HCT116 (cell line): ENCODE measurements around the gene BCL11A. TPM values are rescaled to one million over a fixed set of nuclear protein-coding genes. Genes with fewer than 3 reads are reported as not detected.

ENCODE experiments used
- ATAC-seq: fragments of 200-7000 bp; cut with Tn5 transposase; 2 replicates; pipeline ENCODE4 v1.9.1; 2020; ENCODE audit warnings: mild to moderate bottlenecking, moderate library complexity
- BruUV-seq: library from RNA; stranded (reverse); fragments of 400-500 nt; replicated peaks from 2 replicates; lab custom pipeline; 2021; lab: Mats Ljungman, UMichigan
- CTCF ChIA-PET: fragments of 300-600 bp; sonication (Branson Sonifier 250); formaldehyde crosslinking; loops from one replicate; lab custom pipeline; 2021; ENCODE audit warnings: antibody characterized with exemption; lab: Charles Lee
- POLR2A ChIA-PET: fragments of 300-600, 350-600 bp; sonication (Branson Sonifier 250); formaldehyde crosslinking; loops from one replicate; lab custom pipeline; 2021; ENCODE audit warnings: antibody characterized with exemption; lab: Charles Lee
- RAD21 ChIA-PET, 2 experiments: fragments of 300-600 bp; sonication (Branson Sonifier 250); formaldehyde crosslinking; loops; one replicate each; lab custom pipeline; 2023; ENCODE audit warnings: low total read pairs in 2 of 2; ENCODE audit not compliant: uncharacterized antibody in 2 of 2, unreplicated experiment in 2 of 2, low non-redundant PET in 1 of 2; lab: Charles Lee
- DNase-seq: peaks from one replicate; pipeline ENCODE4 v3.0.0-alpha.2; 2010; ENCODE audit warnings: low read depth, low spot score
- H2AFZ ChIP-seq: fragments of 200-600 bp; shearing (Covaris generic), sonication (generic); 2 replicates; pipeline ENCODE4 v1.6.1; 2017; ENCODE audit warnings: low read depth, mixed run types, mixed read lengths, antibody characterized with exemption, low read length; ENCODE audit not compliant: poor library complexity, severe bottlenecking
- H3K27ac ChIP-seq: 2 replicates; pipeline ENCODE4 v1.5.1; 2012; ENCODE audit warnings: low read depth, low read length
- H3K27me3 ChIP-seq: fragments of 200-600 bp; sonication (generic); 2 replicates; pipeline ENCODE4 v1.6.1; 2016; ENCODE audit warnings: mixed run types, low read length, mixed read lengths; ENCODE audit not compliant: insufficient read depth
- H3K36me3 ChIP-seq, 2 experiments: fragments of 200-500 bp in 1 of 2; fragments of 200-600 bp in 1 of 2; sonication (Bioruptor generic) in 1 of 2; sonication (generic) in 1 of 2; 2 replicates each; pipeline versions ENCODE4 v1.5.1 to v1.6.1; 2014 to 2016; ENCODE audit warnings: low read length in 2 of 2, inconsistent platforms in 1 of 2, mixed read lengths in 1 of 2, mixed run types in 1 of 2; ENCODE audit not compliant: insufficient read depth in 2 of 2, control insufficient read depth in 1 of 2
- H3K4me1 ChIP-seq, 2 experiments: fragments of 200-600 bp in 1 of 2; sonication (generic) in 1 of 2; 2 replicates each; pipeline versions ENCODE4 v1.5.1 to v1.6.1; 2012 to 2017; ENCODE audit warnings: low read length in 2 of 2, inconsistent platforms in 1 of 2, mild to moderate bottlenecking in 1 of 2, mixed read lengths in 1 of 2, mixed run types in 1 of 2, moderate library complexity in 1 of 2; ENCODE audit not compliant: insufficient read depth in 2 of 2, control insufficient read depth in 1 of 2
- H3K4me2 ChIP-seq: fragments of 200-600 bp; sonication (generic); 2 replicates; pipeline ENCODE4 v1.6.1; 2017; ENCODE audit warnings: mixed run types, low read length, mixed read lengths
- H3K4me3 ChIP-seq, 2 experiments: fragments of 200-600 bp in 1 of 2; sonication (generic) in 1 of 2; replicated peaks in 1 of 2; 2 replicates each; pipeline ENCODE4 v1.5.1; 2011 to 2016; ENCODE audit warnings: low read length in 2 of 2, control low read depth in 1 of 2, low read depth in 1 of 2, mild to moderate bottlenecking in 1 of 2, mixed read lengths in 1 of 2, mixed run types in 1 of 2
- H3K79me2 ChIP-seq: fragments of 200-600 bp; sonication (generic); 2 replicates; pipeline ENCODE4 v1.6.1; 2017; ENCODE audit warnings: mild to moderate bottlenecking, mixed run types, low read length, moderate library complexity, mixed read lengths; ENCODE audit not compliant: insufficient read depth
- H3K9ac ChIP-seq: fragments of 200-600 bp; sonication (generic); 2 replicates; pipeline ENCODE4 v1.6.1; 2016; ENCODE audit warnings: low read length, mixed read lengths
- H3K9me2 ChIP-seq: fragments of 200-600 bp; sonication (generic), shearing (Covaris generic); 2 replicates; pipeline ENCODE4 v1.6.1; 2017; ENCODE audit warnings: mixed run types, mild to moderate bottlenecking, moderate library complexity; ENCODE audit not compliant: insufficient read depth
- H3K9me3 ChIP-seq, 2 experiments: fragments of 200-500 bp in 1 of 2; fragments of 200-600 bp in 1 of 2; sonication (Bioruptor generic) in 1 of 2; sonication (generic) in 1 of 2; 2 replicates each; pipeline ENCODE4 v1.6.1; 2014 to 2017; ENCODE audit warnings: low read length in 2 of 2, mixed read lengths in 2 of 2, inconsistent platforms in 1 of 2, low read depth in 1 of 2, mild to moderate bottlenecking in 1 of 2, mixed run types in 1 of 2, moderate library complexity in 1 of 2; ENCODE audit not compliant: control insufficient read depth in 1 of 2, insufficient read depth in 1 of 2
- H4K20me1 ChIP-seq: fragments of 200-600 bp; sonication (generic), shearing (Covaris generic); 2 replicates; pipeline ENCODE4 v1.6.1; 2017; ENCODE audit warnings: mixed run types, mild to moderate bottlenecking, moderate library complexity; ENCODE audit not compliant: insufficient read depth
- CBX3 ChIP-seq: IDR thresholded peaks from 2 replicates; pipeline ENCODE4 v1.6.1; 2012; ENCODE audit warnings: low read depth
- CEBPB ChIP-seq: IDR thresholded peaks from 2 replicates; pipeline ENCODE4 v1.6.1; 2012; ENCODE audit warnings: low read depth
- ELF1 ChIP-seq: IDR thresholded peaks from 2 replicates; pipeline ENCODE4 v1.6.1; 2012; ENCODE audit warnings: low read depth, borderline replicate concordance
- EZH2 ChIP-seq: fragments of 200-600 bp; sonication (generic); IDR thresholded peaks from 2 replicates; pipeline ENCODE4 v1.6.1; 2017; ENCODE audit warnings: antibody characterized with exemption, mixed run types
- JUND ChIP-seq: IDR thresholded peaks from 2 replicates; pipeline ENCODE4 v1.6.1; 2012
- RAD21 ChIP-seq: IDR thresholded peaks from 2 replicates; pipeline ENCODE4 v1.6.1; 2012; ENCODE audit warnings: low read depth, mild to moderate bottlenecking
- SIN3A ChIP-seq: IDR thresholded peaks from 2 replicates; pipeline ENCODE4 v1.6.1; 2012; ENCODE audit warnings: low read depth
- SP1 ChIP-seq: IDR thresholded peaks from 2 replicates; pipeline ENCODE4 v1.6.1; 2012; ENCODE audit warnings: low read depth
- SRF ChIP-seq: IDR thresholded peaks from 2 replicates; pipeline ENCODE4 v1.6.1; 2012; ENCODE audit warnings: low read depth
- TCF7L2 ChIP-seq: IDR thresholded peaks from 2 replicates; pipeline ENCODE4 v1.7.0; 2011; ENCODE audit warnings: borderline replicate concordance, inconsistent platforms; ENCODE audit not compliant: insufficient read depth, insufficient read length; ENCODE audit errors: extremely low read depth
- YY1 ChIP-seq: IDR thresholded peaks from 2 replicates; pipeline ENCODE4 v1.6.1; 2011; ENCODE audit warnings: low read length, low read depth, moderate library complexity, mild to moderate bottlenecking; ENCODE audit not compliant: insufficient replicate concordance; ENCODE audit errors: extremely low read depth
- ZFX ChIP-seq: fragments of 450-650 bp; IDR thresholded peaks from 2 replicates; pipeline ENCODE4 v1.6.1; 2017
- ZNF274 ChIP-seq: fragments of 200-500 bp; sonication (Bioruptor generic); IDR thresholded peaks from 2 replicates; pipeline ENCODE4 v1.6.1; 2014; ENCODE audit warnings: mild to moderate bottlenecking, low read depth, low read length, inconsistent platforms
- intact Hi-C: fragments of 100-400 bp; cut with micrococcal nuclease; formaldehyde crosslinking; loops from 2 replicates; pipeline ENCODE4 v1.10.0; 2022
- total RNA-seq: library from RNA; stranded (reverse); gene quantifications from one replicate; pipeline ENCODE4 v1.2.1, GENCODE V29; 2021; ENCODE audit not compliant: unreplicated experiment
- TF ChIP-seq, protein P1 (sequence below): IDR thresholded peaks from 2 replicates; pipeline ENCODE4 v1.6.1; 2012
- TF ChIP-seq, protein P2 (sequence below): IDR thresholded peaks from 2 replicates; pipeline ENCODE4 v1.6.1; 2012
- TF ChIP-seq, protein P3 (sequence below), 3 experiments: fragments of 200-600 bp in 1 of 3; sonication (generic) in 1 of 3; IDR thresholded peaks in 2 of 3; conservative IDR thresholded peaks in 1 of 3; 2 replicates each; pipeline ENCODE4 v1.5.1; 2012 to 2017; ENCODE audit warnings: low read depth in 2 of 3, low read length in 2 of 3, antibody characterized with exemption in 1 of 3, borderline replicate concordance in 1 of 3, control low read depth in 1 of 3, mild to moderate bottlenecking in 1 of 3, mixed read lengths in 1 of 3, mixed run types in 1 of 3, moderate library complexity in 1 of 3; ENCODE audit not compliant: insufficient read depth in 1 of 3

The BCL11A gene
- total RNA-seq, 1 experiment from 2014 or later = 0.71 TPM

DNA sequence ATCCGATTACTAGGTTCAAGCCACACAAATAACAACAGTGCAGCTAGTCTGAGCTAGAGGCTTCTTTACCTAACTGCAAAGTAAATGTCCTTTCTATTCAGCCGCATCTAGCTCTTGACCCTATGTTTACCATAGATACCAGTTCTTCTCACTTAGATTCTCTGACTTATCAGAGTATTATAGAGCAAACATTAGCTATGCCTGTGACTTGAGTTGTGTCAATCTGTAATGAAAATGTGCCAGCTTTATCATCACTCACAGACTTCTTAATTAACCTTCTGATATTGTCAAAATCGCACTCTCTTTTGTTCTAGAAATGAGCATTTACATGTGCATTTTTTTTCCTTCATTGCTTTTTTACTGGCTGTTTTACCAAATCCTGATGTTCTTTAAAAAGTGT is 79.9 kb downstream of the BCL11A start:
- ChIA-PET RAD21 (no interaction called here), POLR2A (no interaction called here), CTCF (no interaction called here)
- DNase-seq = no peak
- Histone ChIP-seq H4K20me1 (no peaks in the 10 kb centered on the region), H3K36me3 (no peaks in the 10 kb centered on the region), H3K27ac (no peak overlapping the region), H3K27me3 (0 out of 2 replicates have a peak, but pooled peaks cover 6% of the 10 kb centered on the region), H3K4me2 (no peak overlapping the region), H3K79me2 (no peaks in the 10 kb centered on the region), H2AFZ (no peak overlapping the region), H3K9ac (no peak overlapping the region), H3K9me2 (no peaks in the 10 kb centered on the region), H3K4me1 (no peaks in the 10 kb centered on the region), H3K4me3 (no peak overlapping the region), H3K9me3 (no peaks in the 10 kb centered on the region)
- no peak for ATAC-seq
- TF ChIP-seq ZNF274 (no peak), SRF (no peak), ELF1 (no peak), SIN3A (no peak), CBX3 (no peak), TCF7L2 (no peak), EZH2 (no peak), CEBPB (no peak), SP1 (no peak), RAD21 (no peak), YY1 (no peak), JUND (no peak)
- TF ChIP-seq, protein P1, sequence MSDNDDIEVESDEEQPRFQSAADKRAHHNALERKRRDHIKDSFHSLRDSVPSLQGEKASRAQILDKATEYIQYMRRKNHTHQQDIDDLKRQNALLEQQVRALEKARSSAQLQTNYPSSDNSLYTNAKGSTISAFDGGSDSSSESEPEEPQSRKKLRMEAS = no peak
- no TSS peak for BruUV-seq
- intact Hi-C loops = no loop called here

DNA sequence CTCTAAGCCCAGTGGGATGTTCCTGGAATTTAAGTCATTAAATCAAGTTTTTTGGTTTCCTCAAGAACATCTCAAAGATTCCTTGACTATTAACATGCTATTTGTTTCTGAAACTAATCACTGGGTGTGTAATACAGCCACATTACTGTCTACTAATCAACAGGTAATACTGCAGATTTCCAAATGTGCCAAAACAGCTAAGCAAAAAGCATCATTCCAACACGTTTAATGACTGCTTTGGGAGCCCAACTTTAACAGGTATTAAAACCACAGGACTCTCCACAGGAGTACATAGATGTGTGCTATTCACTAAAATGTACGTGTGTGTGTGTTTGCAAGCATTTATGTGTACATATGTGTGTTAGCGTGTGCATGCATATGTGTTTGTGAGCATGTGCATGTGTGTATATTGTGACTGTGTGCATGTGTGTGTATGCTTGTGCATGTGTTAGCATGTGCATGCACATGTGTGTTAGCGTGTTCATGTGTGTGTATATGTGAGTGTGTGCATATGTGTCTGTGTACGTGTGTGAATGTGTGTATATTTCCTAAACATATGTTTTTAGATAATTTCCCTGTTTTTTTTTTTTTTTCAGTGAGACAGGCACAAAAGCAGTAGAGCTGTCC is 80.7 kb downstream of the BCL11A start:
- no TSS peak for BruUV-seq
- ChIA-PET RAD21 (no interaction called here), POLR2A (no interaction called here), CTCF (no interaction called here)
- Histone ChIP-seq H3K9ac (no peak overlapping the region), H3K27me3 (0 out of 2 replicates have a peak, but pooled peaks cover 6% of the 10 kb centered on the region), H3K27ac (no peak overlapping the region), H3K9me3 (no peaks in the 10 kb centered on the region), H3K4me3 (no peak overlapping the region), H3K36me3 (no peaks in the 10 kb centered on the region), H2AFZ (no peak overlapping the region), H3K4me1 (no peaks in the 10 kb centered on the region), H3K9me2 (no peaks in the 10 kb centered on the region), H3K79me2 (no peaks in the 10 kb centered on the region), H4K20me1 (no peaks in the 10 kb centered on the region), H3K4me2 (no peak overlapping the region)
- ATAC-seq (no peak), DNase-seq (no peak)
- intact Hi-C loops = no loop called here
- no peak for TF ChIP-seq ZNF274
- TF ChIP-seq ZFX = no peak
- no peak for TF ChIP-seq CBX3
- TF ChIP-seq SIN3A = no peak
- TF ChIP-seq, protein P2, sequence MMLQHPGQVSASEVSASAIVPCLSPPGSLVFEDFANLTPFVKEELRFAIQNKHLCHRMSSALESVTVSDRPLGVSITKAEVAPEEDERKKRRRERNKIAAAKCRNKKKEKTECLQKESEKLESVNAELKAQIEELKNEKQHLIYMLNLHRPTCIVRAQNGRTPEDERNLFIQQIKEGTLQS = no peak
- no peak for TF ChIP-seq JUND
- TF ChIP-seq SRF = no peak
- no peak for TF ChIP-seq RAD21
- TF ChIP-seq, protein P3, sequence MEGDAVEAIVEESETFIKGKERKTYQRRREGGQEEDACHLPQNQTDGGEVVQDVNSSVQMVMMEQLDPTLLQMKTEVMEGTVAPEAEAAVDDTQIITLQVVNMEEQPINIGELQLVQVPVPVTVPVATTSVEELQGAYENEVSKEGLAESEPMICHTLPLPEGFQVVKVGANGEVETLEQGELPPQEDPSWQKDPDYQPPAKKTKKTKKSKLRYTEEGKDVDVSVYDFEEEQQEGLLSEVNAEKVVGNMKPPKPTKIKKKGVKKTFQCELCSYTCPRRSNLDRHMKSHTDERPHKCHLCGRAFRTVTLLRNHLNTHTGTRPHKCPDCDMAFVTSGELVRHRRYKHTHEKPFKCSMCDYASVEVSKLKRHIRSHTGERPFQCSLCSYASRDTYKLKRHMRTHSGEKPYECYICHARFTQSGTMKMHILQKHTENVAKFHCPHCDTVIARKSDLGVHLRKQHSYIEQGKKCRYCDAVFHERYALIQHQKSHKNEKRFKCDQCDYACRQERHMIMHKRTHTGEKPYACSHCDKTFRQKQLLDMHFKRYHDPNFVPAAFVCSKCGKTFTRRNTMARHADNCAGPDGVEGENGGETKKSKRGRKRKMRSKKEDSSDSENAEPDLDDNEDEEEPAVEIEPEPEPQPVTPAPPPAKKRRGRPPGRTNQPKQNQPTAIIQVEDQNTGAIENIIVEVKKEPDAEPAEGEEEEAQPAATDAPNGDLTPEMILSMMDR (IDR thresholded peaks at IDR 0.05 in 2 of 3, conservative IDR thresholded peaks at IDR 0.05 in 1 of 3; ENCODE audit: borderline replicate concordance in 1 of 3, insufficient read depth in 1 of 3, low read depth in 2 of 3, low read length in 2 of 3) = no peak
